Camera-type eye (tissue), 1 donor: ENCODE data around the gene FRG2B. TPM values are rescaled to one million over a fixed set of nuclear protein-coding genes. Genes with fewer than 3 reads are reported as not detected.

Experiments used
- total RNA-seq: library from RNA; depleted of rRNA; stranded (reverse); fragments of >200 nt; gene quantifications from one replicate; pipeline ENCODE4 v1.2.3, GENCODE V29; 2014

Gene FRG2B
- not detected for total RNA-seq

DNA sequence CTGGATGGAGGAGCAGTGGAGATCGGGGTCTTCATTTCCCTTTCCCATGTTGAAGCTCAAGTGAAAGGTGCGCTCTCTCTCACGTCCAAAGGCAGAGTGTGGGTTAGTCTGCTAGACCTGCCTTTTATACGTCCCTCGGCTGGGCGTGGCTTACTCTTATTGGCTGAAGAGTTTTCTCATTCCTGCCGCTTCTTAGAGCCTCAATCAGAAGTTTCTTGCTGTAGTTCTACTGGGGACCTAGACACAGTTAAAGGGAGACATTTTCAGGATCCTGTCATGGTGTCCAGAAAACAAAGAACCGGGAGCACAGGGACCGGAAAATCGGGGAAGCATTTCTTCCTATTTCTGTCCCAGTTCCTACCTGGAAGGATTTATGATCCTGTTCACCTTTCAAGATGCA, at the start of gene FRG2B:
Gene FRG2B (minus strand): TSS at position 101 of the 400 bp plus-strand sequence. CDS start 53 bp downstream, at position 48.

Other genes with a start within 250 kb of the FRG2B start
- gene PAOX, start 247.5 kb downstream of the FRG2B start, total RNA-seq = 10.3 TPM
- gene MTG1, start 232.6 kb downstream of the FRG2B start, total RNA-seq = 42.4 TPM
- 3.8 TPM for gene SPRN, start 202.2 kb downstream of the FRG2B start, total RNA-seq
- gene SCART1, start 172.8 kb downstream of the FRG2B start, total RNA-seq = 2.9 TPM
- gene CYP2E1, start 99.4 kb downstream of the FRG2B start, total RNA-seq = 3.4 TPM
- not detected for gene SYCE1, start 61.2 kb downstream of the FRG2B start, total RNA-seq